ENCODE results near the gene GPRASP3.

The GPRASP3 gene

GRCh38 chrX:102723456-102723855 lies 2.9 kb downstream of the GPRASP3 start:
- Histone ChIP-seq H3K9ac (ENCODE audit: low read depth, low read length) (peak overlapping the region; percentile 9; the same call in 1 of the 2 replicates), H3K4me1 (ENCODE audit: insufficient read depth, low read length) (peaks cover 10% of the 10 kb centered on the region), H3K9me3 (ENCODE audit: control insufficient read depth, insufficient read depth, low read length) (no peaks in the 10 kb centered on the region), H3K36me3 (ENCODE audit: insufficient read depth, low read length) (no peaks in the 10 kb centered on the region)

- no peaks in the 10 kb centered on the region for H3K36me3 ChIP-seq (ENCODE audit: insufficient read depth, low read length)
- no peaks in the 10 kb centered on the region for H3K9me3 ChIP-seq (ENCODE audit: control insufficient read depth, insufficient read depth, low read length)
- H3K9ac ChIP-seq (ENCODE audit: low read depth, low read length), result no peak overlapping the region
- H3K4me1 ChIP-seq (ENCODE audit: insufficient read depth, low read length), result peaks cover 10% of the 10 kb centered on the region
These were observed 7.2 kb downstream of the GPRASP3 start for GRCh38 chrX:102727761-102728160.

- Histone ChIP-seq H3K4me1 (ENCODE audit: insufficient read depth, low read length) (peaks cover 5% of the 10 kb centered on the region), H3K36me3 (ENCODE audit: insufficient read depth, low read length) (no peaks in the 10 kb centered on the region)
These were observed 8.1 kb downstream of the GPRASP3 start for GRCh38 chrX:102728646-102729045.

DNA sequence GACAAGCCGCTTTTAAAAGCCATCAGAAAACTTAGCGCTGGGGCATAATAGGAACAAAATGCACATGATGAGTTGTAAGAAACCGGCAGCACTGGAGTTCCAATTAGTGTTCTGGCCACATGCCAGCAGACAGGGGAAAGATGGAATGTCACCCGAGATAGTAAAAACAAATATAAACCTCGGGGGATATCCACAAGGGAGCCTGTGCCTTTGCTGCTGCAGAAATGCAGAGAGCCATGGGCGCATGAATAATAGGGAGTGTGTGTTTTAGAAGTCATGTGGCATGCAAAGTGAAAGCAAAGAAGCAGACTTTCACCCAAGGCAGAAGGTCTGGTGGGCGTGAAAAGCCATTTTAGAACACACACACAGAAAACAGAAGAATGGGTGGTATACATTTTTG lies 19.1 kb downstream of the GPRASP3 start:
- no peaks in the 10 kb centered on the region for H3K36me3 ChIP-seq (ENCODE audit: insufficient read depth, low read length)
- H3K9ac ChIP-seq (ENCODE audit: low read depth, low read length), result no peak overlapping the region
- 0 out of 2 replicates have a peak, but pooled peaks cover 10% of the 10 kb centered on the region for H3K4me1 ChIP-seq (ENCODE audit: insufficient read depth, low read length)
- H3K9me3 ChIP-seq (ENCODE audit: control insufficient read depth, insufficient read depth, low read length), result no peaks in the 10 kb centered on the region

More at GRCh38 chrX:102728646-102729045, 8.1 kb downstream of the GPRASP3 start:
- Histone ChIP-seq H3K9ac (ENCODE audit: low read depth, low read length) (no peak overlapping the region), H3K9me3 (ENCODE audit: control insufficient read depth, insufficient read depth, low read length) (no peaks in the 10 kb centered on the region)

DNA sequence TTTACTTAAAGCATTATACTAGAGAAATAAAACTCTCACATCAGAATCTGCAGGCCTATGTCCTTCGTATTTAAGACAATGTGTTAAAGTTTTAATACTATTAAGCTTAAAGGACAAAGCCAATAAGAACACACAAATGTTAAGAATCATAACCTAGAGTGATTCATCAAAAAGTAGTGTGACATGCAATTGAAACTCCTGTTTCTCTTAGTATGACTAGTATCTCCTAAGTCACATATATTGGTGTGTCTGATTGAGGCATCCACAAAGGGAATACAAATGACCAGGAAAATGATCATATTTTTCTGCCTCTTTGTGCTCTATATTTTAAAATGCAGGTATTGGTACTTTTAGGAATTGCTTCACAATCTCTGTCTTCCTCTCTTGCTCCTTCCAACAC lies 23.8 kb downstream of the GPRASP3 start:
- H3K9me3 ChIP-seq (ENCODE audit: control insufficient read depth, insufficient read depth, low read length), result no peaks in the 10 kb centered on the region
- no peak overlapping the region for H3K9ac ChIP-seq (ENCODE audit: low read depth, low read length)
- H3K4me1 ChIP-seq (ENCODE audit: insufficient read depth, low read length), result 0 out of 2 replicates have a peak, but pooled peaks cover 9% of the 10 kb centered on the region
- H3K36me3 ChIP-seq (ENCODE audit: insufficient read depth, low read length), result no peaks in the 10 kb centered on the region

GRCh38 chrX:102745513-102745856 lies 24.9 kb downstream of the GPRASP3 start:
- Histone ChIP-seq H3K4me1 (ENCODE audit: insufficient read depth, low read length) (0 out of 2 replicates have a peak, but pooled peaks cover 6% of the 10 kb centered on the region), H3K9ac (ENCODE audit: low read depth, low read length) (peak overlapping the region; percentile 86; the same call in 1 of the 2 replicates), H3K9me3 (ENCODE audit: control insufficient read depth, insufficient read depth, low read length) (no peaks in the 10 kb centered on the region), H3K36me3 (ENCODE audit: insufficient read depth, low read length) (no peaks in the 10 kb centered on the region)

GRCh38 chrX:102745857-102746584 lies 25.5 kb downstream of the GPRASP3 start:
- no peaks in the 10 kb centered on the region for H3K36me3 ChIP-seq (ENCODE audit: insufficient read depth, low read length)
- H3K4me1 ChIP-seq (ENCODE audit: insufficient read depth, low read length), result 0 out of 2 replicates have a peak, but pooled peaks cover 6% of the 10 kb centered on the region
- no peaks in the 10 kb centered on the region for H3K9me3 ChIP-seq (ENCODE audit: control insufficient read depth, insufficient read depth, low read length)
- H3K9ac ChIP-seq (ENCODE audit: low read depth, low read length), result peak overlapping the region; percentile 86

DNA sequence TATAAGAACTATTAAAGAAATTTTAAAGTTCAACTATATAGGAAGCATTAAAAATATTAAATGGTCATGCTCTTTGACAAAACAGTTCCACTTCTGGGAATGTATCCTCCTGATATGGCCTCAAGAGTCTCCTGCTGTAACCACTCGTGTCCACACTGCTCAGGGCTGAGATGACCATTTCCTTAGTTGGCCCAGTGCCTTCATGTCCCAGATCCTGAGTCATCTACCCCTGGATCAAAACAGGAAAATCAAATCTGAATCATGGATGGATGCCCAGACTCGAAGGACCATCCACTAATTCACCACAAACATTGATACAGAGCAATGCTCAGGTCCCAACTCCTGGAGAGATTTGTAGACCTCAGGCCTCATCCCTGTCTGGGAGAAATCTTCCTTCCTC lies 44.7 kb downstream of the GPRASP3 start:
- Histone ChIP-seq H3K4me1 (ENCODE audit: insufficient read depth, low read length) (no peaks in the 10 kb centered on the region), H3K36me3 (ENCODE audit: insufficient read depth, low read length) (no peaks in the 10 kb centered on the region), H3K9me3 (ENCODE audit: control insufficient read depth, insufficient read depth, low read length) (no peaks in the 10 kb centered on the region), H3K9ac (ENCODE audit: low read depth, low read length) (no peak overlapping the region)

DNA sequence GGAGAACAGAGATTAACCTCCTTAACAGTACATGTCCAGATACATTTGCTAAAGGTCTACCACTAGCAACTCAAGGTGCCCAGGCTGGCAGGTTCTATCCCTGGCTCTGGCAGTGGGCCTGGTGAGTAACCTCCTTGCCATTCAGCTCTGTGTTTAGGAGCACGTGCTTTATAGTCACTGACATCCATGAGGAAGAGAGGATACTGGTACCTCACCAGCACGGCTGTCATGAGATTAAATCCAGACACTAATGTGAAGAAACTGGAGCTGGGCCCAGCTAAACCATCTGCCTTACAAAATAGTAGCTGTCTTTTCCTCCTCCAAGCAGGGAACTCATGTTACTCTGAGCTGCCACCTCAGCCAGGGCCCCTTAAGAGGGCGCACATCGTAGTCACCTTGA lies 45.3 kb downstream of the GPRASP3 start:
- Histone ChIP-seq H3K4me1 (ENCODE audit: insufficient read depth, low read length) (no peaks in the 10 kb centered on the region), H3K9ac (ENCODE audit: low read depth, low read length) (no peak overlapping the region), H3K9me3 (ENCODE audit: control insufficient read depth, insufficient read depth, low read length) (no peaks in the 10 kb centered on the region), H3K36me3 (ENCODE audit: insufficient read depth, low read length) (no peaks in the 10 kb centered on the region)

GRCh38 chrX:102767287-102767686 lies 46.7 kb downstream of the GPRASP3 start:
- no peaks in the 10 kb centered on the region for H3K36me3 ChIP-seq (ENCODE audit: insufficient read depth, low read length)
- no peak overlapping the region for H3K9ac ChIP-seq (ENCODE audit: low read depth, low read length)
- H3K9me3 ChIP-seq (ENCODE audit: control insufficient read depth, insufficient read depth, low read length), result no peaks in the 10 kb centered on the region
- no peaks in the 10 kb centered on the region for H3K4me1 ChIP-seq (ENCODE audit: insufficient read depth, low read length)

DNA sequence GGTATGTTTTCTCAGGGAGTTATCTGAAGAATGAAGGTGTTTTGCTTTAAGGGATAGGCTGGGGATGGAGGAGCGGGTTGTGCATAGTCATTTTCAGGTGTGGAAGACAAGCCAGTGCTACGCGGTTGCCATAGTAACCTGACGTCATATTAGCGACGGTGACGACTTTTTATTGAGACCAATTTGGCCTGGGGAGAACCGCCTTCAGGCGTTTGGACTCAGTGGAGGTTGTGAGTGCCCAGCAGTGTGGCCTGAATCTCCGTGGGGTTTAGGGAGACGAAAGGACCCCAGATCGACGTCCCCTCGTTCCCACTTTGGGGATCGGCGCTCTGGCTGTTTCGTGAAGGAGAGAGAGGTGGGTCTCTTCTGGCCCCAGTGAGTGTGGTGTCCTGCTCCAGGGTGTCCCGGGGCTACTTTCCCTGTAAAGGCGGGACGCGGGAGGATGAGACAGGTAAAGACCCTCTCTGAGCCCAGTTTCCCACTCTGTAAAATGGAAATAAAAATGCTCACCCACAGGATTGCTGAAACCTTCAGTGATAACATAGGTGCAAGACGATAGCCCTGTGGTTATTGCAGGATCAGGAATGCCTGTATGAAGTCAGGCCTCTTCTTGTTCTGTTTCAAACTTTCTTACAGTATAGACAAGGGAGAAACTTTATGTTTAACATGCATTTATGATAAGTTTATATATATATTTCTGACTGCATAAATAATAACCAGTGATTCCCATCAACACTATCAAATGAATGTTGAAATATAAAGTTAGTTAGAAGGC lies 48.6 kb downstream of the GPRASP3 start:
- Histone ChIP-seq H3K4me1 (ENCODE audit: insufficient read depth, low read length) (no peaks in the 10 kb centered on the region), H3K36me3 (ENCODE audit: insufficient read depth, low read length) (no peaks in the 10 kb centered on the region), H3K9ac (ENCODE audit: low read depth, low read length) (peak overlapping the region; percentile 78), H3K9me3 (ENCODE audit: control insufficient read depth, insufficient read depth, low read length) (no peaks in the 10 kb centered on the region)
